NCI-H510A (cell line): Measurements from ENCODE around the gene PRM2.
"Not testable (repeated sequence)": the region's sequence is repeated elsewhere in the genome, so short reads cannot be mapped to it uniquely, and the experiment has no call there.

ENCODE experiments used
- DNase-seq: peaks from one replicate; lab custom pipeline; 2025; lab: John Stamatoyannopoulos, UW

Gene PRM2

GRCh38 chr16:11289696-11290095, 13.4 kb upstream of the PRM2 start:
- not testable (repeated sequence) for DNase-seq

GRCh38 chr16:11289202-11289601, 12.9 kb upstream of the PRM2 start:
- DNase-seq: no peak

DNA sequence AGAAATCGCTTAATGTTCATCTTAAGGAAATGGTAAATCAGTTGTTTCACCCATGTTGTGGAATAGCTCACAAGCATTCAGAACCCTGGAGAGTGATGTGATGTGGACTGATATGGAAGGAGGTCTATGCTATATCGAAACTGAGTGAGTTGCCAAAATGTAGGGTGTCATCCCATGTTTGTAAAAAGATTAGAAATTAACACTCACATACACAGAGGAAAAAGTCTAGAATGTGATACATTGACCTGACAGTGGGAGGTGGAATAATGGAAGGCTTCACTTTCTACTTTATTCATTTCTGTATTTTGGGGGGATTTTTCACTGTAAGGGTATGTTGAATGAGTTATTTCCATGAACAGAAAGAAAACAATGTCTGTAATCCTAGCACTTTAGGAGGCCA, 9.6 kb upstream of the PRM2 start:
- no peak for DNase-seq

DNA sequence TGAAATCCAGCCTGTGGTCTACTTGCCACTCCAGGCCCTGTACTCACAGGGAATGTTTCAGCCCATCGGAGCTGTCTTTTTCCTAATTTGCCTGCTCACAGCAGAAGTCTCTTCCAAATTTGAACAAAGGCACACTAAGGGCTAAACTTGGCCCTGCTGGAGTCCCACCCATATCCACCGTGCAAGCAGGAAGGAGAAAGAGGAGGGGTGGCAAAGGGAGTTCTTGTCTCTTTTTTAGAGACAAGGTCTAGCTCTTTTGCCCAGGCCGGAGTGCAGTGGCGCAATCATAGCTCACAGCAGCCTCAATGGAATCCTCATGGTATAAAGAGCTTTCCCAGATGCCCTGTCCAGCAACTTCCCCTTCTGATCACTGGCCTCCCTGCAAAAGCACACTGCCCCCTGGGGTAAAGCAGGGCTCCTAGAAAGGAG, 7.6 kb upstream of the PRM2 start:
- no peak for DNase-seq

- DNase-seq: no peak
These were observed 4.6 kb upstream of the PRM2 start, which contains the start of gene PRM1 for GRCh38 chr16:11280616-11281522. PRM1 (minus strand) TSS chr16:11281330; CDS start chr16:11281238, 92 bp downstream.

- no peak for DNase-seq
These were observed 2.7 kb upstream of the PRM2 start for GRCh38 chr16:11278681-11279628.

DNA sequence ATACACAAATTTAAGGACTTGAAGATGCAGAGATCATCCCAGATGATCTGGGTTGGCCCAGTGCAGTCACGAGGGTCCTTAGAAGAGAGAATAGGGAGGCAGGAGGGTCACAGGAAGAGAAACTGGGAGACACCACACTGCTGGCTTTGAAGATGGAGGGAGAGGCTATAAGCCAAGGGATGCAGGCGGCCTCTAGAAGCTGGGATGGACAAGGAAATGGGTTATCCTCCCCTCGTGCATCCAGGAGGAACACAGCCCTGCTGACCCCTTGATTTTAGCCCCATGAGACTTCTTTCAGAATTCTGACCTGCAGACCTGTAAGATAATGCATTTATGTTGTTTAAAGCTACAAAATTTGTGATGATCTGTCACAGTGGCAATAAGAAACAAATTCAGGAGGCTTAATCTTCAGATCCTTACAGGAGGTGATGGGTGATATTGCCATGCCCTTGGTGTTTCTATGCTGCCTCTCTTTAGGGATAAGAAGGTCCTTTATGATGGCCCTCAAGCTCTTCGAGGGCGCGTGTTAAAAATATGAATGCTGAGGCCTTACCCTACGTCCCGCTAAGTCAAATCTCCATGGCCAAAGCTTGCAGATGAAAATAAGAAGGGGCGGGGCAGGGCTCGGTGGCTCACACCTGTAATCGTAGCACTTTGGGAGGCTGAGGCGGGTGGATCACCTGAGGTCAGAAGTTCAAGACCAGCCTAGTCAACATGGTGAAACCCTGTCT, 1.5 kb upstream of the PRM2 start:
- DNase-seq: no peak

GRCh38 chr16:11276896-11277593, 765 bp upstream of the PRM2 start:
- no peak for DNase-seq

- DNase-seq: no peak
These were observed 1.3 kb downstream of the PRM2 start for GRCh38 chr16:11274964-11275363.

DNA sequence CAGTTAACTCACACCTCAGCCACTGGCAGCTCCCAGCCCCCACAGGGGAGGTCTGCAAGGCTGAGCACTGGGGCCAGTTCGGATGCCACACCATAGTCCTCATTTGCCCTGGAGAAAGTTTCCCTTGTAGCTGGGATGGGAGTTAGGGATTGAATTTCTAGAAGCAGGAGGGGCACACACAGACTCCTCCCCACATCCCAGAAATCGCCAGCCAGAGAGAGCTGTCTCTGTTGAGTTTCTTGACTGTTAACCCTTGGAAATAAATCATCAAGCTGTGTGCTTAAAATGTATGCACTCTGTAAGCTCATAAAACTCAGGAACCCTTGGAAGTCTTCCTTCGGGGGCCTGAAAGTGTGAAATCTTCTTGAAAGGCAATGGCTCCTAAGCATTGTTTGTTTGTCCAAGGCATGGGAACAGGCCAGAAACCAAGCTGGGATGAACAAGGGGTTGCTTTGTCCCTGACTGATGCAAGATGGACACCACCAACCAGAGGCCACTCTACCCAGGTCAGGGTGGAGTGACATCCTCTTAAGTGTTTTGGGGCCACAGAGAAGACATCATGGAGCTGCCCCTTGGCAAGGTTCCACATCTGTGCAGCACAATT, 2.5 kb downstream of the PRM2 start:
- DNase-seq: no peak

- no peak for DNase-seq
These were observed 3.2 kb downstream of the PRM2 start, which contains the start of gene PRM3 for GRCh38 chr16:11272921-11273720. PRM3 (minus strand) TSS chr16:11273629; CDS start chr16:11273595, 34 bp downstream.

DNA sequence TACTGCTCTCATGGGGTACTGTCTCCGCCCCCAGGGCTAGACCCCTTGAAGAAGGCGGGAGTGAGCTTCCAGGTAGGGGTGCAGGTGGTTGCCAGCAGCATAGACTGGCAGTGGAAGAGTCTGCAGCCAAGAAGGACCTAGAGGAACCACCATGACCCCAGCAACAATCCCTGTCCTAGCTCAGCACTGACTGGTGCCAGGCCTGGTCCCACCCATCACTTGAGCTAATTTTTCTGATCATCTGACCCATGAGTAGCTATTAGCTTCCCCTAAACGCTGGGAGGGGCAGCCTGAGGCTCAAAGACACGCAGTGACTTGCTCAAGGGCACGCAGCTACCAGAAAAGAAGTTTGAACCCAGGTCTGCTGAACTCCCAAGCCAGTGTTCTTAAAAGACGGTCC, 3.8 kb downstream of the PRM2 start:
- DNase-seq: no peak

DNA sequence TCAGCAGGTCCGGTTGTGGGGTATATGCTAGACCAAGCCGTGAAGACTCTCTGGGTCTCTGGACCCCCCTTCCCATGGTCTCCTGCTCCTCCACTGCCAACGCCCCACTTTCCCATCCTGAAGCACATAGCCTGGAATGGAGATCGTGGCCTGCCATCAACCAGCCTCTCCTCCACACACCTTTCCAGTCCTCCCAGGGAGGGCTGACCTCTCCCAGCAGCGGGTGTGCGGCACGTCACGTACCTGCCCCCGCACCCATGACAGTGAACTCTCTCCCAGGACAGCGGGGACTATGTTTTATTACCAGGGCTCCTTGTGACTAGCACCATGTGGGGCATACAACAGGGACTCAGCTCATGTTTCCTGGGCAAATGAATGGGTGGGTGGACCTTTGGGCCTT, 4.7 kb downstream of the PRM2 start:
- no peak for DNase-seq

- no peak for DNase-seq
These were observed 5.6 kb downstream of the PRM2 start for GRCh38 chr16:11270602-11271162.

DNA sequence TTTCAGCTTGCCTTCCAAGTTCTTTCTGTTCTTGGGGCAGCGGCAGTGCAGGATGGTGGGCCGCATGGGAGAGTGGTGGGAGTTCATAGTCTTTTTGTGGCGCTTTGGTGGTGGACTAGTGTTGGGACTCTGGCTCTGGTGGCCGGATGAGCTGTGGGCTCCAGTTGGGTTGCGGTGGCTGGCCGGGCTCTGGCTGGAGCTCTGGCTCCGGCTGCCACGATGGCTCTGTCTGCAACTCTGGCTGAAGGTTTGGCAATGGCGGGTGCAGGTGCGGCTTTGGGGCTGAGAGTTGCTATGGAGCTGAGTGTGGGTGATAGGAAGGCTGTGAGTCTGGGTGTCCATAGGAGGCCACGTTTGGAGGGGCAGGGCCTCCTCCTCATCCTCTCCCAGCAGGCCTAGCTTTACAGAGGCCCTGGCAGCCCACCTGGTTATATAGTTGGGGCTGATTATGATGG, 7.3 kb downstream of the PRM2 start, which contains the start of gene TNP2:
Gene TNP2 (minus strand): TSS at position 405 of the 455 bp plus-strand sequence. CDS start 63 bp downstream, at position 342.
- no peak for DNase-seq

DNA sequence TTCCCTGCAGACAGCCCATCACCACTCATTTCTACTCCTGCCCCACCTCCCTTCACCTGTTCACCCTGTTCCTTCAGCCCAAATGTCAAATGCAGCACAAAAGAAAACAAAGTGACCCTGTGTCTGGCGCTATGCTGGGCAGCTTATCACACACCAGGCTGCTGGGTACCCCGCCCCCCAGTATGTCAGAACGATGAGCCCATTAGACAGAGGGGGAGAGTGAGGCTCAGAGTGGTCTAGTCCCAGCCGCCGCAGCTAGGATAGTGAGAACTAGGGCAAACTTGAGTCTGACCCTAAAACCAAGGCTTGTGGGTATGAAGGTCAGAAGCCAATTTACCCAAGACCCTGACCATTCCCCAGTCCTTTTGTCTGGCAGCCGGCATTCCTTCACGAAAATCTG, 11.2 kb downstream of the PRM2 start:
- no peak for DNase-seq

- DNase-seq: no peak
These were observed 12.0 kb downstream of the PRM2 start for GRCh38 chr16:11264155-11264832.

DNA sequence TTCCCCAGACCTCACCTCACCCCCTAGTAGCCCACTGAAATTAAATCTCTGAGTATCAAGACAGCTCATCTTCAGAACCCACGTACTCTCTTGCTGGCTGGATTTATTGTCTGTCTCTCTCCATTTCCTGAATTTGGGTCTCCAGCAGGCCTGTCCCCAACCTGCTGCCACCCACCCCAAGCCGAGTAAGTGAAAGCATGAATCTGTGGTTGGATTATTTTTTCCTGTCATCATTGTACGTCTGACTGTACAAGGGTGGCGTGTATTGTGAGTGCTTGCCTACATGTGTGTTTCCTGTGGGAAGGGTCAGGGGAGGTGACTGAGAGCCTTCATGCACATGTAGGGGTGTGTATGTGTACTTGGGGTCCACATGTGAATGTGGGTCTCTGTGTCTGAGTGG, 12.5 kb downstream of the PRM2 start:
- no peak for DNase-seq

- no peak for DNase-seq
These were observed 13.4 kb downstream of the PRM2 start for GRCh38 chr16:11262915-11263314.
